Effector memory CD8-positive, alpha-beta T cell (primary cell): ENCODE results near the gene ZNF692.
A peak's percentile ranks its signal among the peaks of the same experiment; 100 is the strongest.
"Not testable (repeated sequence)": the region's sequence is repeated elsewhere in the genome, so short reads cannot be mapped to it uniquely, and the experiment has no call there.

Source experiments
- ATAC-seq: fragments of 150-1000 bp; cut with Tn5 transposase; replicated peaks from 2 replicates; pipeline ENCODE4 v1.10.0; 2021; ENCODE audit warnings: mild to moderate bottlenecking, moderate library complexity
- DNase-seq, 3 experiments: peaks; one replicate each; pipeline ENCODE4 v3.0.0; 2021
- H3K27ac Mint-ChIP-seq, 2 donors: one replicate each; pipeline ENCODE4 v1.8.0; 2022; ENCODE audit warnings: mild to moderate bottlenecking in 2 of 2, mixed read lengths in 2 of 2, moderate library complexity in 2 of 2
- H3K27me3 Mint-ChIP-seq, 2 donors: one replicate each; pipeline ENCODE4 v1.8.0; 2022; ENCODE audit warnings: mixed read lengths in 2 of 2
- H3K36me3 Mint-ChIP-seq: one replicate; pipeline ENCODE4 v1.8.0; 2022; ENCODE audit warnings: mild to moderate bottlenecking, moderate library complexity, mixed read lengths; ENCODE audit not compliant: insufficient read depth
- H3K4me1 Mint-ChIP-seq, 2 donors: one replicate each; pipeline ENCODE4 v1.8.0; 2022; ENCODE audit warnings: low read depth in 2 of 2, mixed read lengths in 2 of 2
- H3K4me3 Mint-ChIP-seq, 2 donors: one replicate each; pipeline ENCODE4 v1.8.0; 2022; ENCODE audit warnings: mild to moderate bottlenecking in 2 of 2, mixed read lengths in 2 of 2, moderate library complexity in 2 of 2
- H3K9me3 Mint-ChIP-seq, 2 donors: one replicate each; pipeline ENCODE4 v1.8.0; 2022; ENCODE audit warnings: mixed read lengths in 2 of 2

Gene ZNF692

DNA sequence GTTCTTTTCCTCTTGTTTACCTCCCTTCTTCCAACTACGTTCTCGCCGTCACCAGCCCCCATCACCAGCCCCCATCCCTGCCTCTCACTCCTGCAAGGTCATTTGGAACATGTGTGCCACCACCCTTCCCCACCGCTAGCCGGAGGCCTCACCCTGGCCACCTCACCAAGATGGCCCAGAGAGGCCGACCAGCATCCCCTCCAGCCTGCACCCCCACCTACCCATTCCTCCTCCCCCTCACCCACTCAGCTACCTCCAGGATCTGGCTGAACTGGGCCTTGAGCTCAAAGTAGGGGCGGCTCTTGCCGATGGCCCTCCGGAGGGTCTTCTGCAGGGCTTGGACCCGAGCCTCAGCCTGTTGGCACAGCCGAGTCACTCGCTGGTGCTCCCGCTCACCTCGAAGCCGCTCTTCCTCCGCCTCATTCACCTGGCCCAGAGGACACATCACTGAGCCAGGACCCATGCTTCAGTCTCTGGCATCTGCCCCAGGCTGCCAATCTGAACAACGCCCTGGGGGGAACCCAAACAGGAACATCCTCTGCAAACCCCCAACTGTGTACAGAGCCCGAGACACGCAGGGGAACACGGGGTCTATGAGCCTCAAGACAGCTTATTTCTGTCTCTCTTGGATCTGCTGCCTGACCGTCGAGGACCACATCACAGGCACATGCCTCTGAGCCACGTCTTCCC is 46.0 kb downstream of the ZNF692 start:
- H3K4me3 Mint-ChIP-seq = no peak overlapping the region
- no peak for DNase-seq
- H3K27me3 Mint-ChIP-seq = no peaks in the 10 kb centered on the region
- no peaks in the 10 kb centered on the region for H3K9me3 Mint-ChIP-seq
- ATAC-seq = no peak
- peak overlapping the region in 1 of 2 donors; percentile 62 for H3K27ac Mint-ChIP-seq
- H3K36me3 Mint-ChIP-seq = peaks cover 45% of the 10 kb centered on the region
- peaks cover 4 to 11% of the 10 kb centered on the region in 2 donors for H3K4me1 Mint-ChIP-seq

DNA sequence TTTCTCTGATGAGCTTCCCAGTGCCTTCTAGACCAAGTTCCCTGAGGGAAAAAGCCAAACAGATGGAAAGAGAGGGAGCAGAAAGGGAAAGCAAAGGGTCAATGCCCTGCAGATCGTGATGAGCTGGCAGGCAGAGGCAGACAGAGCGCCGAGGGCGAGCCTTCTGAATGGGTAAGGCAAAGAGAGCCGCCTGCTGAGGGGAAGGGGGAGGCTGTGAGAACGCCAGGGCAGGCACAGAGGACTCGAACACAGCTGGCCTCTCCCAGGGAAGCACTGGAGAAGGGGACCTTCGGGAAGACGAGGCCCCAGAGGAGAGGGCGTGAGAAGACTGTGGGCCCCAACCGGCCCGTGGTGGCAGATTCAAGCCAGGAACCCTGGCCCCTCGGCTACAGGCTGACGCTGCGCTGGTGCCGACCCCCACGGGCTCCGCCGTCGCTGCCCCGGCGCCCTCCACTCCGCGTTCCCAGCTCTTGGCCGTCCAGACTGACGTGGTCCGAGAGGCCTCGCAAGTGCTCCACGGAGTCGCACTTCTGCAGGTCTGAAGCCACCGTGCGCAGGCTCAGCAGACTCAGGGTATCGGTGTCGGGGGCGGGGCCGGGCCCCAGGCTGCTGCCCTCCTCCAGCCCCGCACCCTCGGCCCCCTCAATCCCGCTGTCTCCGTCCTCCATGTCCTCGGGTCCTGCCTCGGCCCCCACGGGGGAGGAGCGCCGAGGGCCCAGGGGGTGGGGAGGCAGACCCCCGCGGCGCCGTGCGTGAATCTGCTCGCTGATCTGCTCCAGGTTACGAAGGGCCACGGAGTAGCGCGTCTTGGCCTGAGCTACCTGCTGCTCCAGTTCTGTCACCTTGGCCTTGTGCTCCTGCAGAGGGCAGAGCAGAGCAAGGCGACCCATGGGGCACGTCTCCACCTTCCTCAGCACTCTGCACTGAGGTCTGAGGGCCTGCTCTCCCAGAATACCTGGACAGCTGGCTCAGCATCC is 47.1 kb downstream of the ZNF692 start:
- Mint-ChIP-seq H3K4me3 (no peak overlapping the region), H3K27me3 (no peaks in the 10 kb centered on the region), H3K9me3 (no peaks in the 10 kb centered on the region), H3K4me1 (peaks cover 0 to 8% of the 10 kb centered on the region in 2 donors), H3K36me3 (peaks cover 45% of the 10 kb centered on the region), H3K27ac (peak overlapping the region in 1 of 2 donors; percentile 65)
- DNase-seq (no peak), ATAC-seq (no peak)

DNA sequence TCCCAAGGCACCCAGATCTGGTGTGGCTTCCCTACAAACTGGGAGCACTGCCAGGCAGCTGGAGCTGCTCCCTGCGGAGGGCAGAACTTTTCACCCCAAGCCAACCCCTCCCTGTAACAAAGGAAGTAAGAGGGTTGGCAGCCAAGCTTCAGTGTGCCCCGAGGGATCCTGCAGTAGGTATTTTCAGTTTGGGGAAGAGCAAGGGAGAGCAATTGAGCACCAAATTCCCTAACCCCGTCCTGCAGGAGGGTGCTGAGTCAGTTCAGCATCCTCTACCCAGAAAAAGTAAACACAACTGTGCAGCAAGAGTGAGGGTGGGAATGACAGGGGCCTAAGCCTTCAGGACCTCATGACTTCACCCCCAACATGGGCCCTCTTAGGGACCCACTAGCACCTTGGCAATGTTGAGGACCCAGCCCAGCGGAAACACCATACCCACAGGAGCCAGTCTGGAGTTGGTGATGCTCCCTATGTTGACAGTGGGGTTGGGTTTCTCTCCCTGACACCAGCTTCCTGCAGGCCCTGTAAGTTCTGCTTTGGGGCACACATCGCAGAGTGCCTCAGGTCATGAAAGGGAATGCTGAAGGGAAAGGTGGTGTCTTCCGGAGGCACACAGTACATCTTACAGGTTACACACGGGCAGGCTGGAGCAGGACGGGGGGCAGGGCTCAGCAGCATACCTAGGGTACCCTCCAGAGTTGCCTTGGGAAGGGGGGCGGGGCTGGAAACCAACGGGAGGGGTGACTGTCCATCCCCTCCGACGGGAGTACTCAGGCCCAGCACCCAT is 48.0 kb downstream of the ZNF692 start:
- peaks cover 36% of the 10 kb centered on the region for H3K36me3 Mint-ChIP-seq

DNA sequence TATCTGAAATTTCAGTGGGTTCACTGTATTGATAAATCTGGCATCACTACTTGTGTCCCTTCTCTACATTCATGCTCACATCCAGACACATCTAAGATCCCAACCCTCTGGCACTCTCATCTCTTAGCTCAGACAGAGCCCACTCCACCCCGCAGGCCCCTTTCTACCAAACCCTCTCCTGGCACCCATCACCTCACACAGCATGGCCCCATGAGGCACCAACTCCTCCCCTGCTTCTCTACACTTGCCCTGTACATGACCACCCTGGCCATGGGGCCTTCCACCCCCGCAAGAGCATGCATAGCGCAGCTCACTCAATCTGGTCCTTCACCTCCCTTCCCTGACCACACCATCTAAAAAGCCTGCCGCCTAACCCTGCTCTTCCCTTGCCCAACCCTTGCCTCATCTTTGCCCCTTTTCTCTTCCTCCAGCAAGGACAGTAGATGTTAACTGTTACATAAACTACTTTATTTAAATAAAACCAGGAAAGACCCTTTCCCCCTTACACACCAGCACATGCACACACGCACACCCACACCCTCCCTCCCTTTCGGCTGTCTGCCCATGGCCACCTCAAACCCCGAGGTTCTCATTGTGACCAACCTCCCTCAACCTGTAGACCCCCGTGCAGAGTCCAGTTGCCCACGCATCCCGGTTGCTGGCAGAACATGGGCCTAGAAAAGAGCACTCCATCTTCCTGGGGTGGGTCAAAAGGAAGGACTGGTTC is 48.7 kb downstream of the ZNF692 start:
- Mint-ChIP-seq H3K27me3 (no peaks in the 10 kb centered on the region), H3K36me3 (peaks cover 30% of the 10 kb centered on the region), H3K27ac (peak overlapping the region; percentile 54 to 65), H3K4me3 (no peak overlapping the region), H3K9me3 (no peaks in the 10 kb centered on the region), H3K4me1 (peaks cover 3 to 8% of the 10 kb centered on the region in 2 donors)
- ATAC-seq (no peak), DNase-seq (no peak)

More for the DNA sequence above, 48.0 kb downstream of the ZNF692 start:
- Mint-ChIP-seq H3K27me3 (no peaks in the 10 kb centered on the region), H3K9me3 (no peaks in the 10 kb centered on the region), H3K4me1 (peaks cover 0 to 6% of the 10 kb centered on the region in 2 donors), H3K4me3 (no peak overlapping the region), H3K27ac (peak overlapping the region in 1 of 2 donors; percentile 65)
- no peak for ATAC-seq
- no peak for DNase-seq

DNA sequence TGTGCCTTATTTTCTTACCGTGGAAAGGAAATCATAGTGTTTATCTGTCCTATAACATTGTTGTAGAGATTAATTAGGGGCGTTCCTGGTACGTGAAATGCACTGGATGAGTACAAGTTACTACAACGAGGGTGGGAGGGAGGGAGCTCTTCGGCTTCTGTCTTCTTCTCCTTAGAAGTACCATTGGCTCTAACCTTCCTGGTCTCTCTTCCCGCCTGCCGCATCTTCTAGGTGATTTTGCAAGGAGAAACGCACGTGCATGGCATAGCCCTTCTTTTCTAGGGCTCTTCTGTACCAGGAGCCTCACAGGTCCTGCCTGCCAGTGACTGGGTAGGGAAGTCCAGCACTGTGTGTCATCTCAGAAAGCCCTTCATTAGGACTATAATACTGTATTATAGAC is 50.0 kb downstream of the ZNF692 start:
- Mint-ChIP-seq H3K36me3 (peaks cover 19% of the 10 kb centered on the region), H3K4me3 (no peak overlapping the region), H3K4me1 (peaks cover 10 to 12% of the 10 kb centered on the region in 2 donors), H3K9me3 (no peaks in the 10 kb centered on the region), H3K27me3 (peaks cover 2 to 7% of the 10 kb centered on the region in 2 donors), H3K27ac (peak overlapping the region in 1 of 2 donors; percentile 72)
- no peak for ATAC-seq
- no peak for DNase-seq

DNA sequence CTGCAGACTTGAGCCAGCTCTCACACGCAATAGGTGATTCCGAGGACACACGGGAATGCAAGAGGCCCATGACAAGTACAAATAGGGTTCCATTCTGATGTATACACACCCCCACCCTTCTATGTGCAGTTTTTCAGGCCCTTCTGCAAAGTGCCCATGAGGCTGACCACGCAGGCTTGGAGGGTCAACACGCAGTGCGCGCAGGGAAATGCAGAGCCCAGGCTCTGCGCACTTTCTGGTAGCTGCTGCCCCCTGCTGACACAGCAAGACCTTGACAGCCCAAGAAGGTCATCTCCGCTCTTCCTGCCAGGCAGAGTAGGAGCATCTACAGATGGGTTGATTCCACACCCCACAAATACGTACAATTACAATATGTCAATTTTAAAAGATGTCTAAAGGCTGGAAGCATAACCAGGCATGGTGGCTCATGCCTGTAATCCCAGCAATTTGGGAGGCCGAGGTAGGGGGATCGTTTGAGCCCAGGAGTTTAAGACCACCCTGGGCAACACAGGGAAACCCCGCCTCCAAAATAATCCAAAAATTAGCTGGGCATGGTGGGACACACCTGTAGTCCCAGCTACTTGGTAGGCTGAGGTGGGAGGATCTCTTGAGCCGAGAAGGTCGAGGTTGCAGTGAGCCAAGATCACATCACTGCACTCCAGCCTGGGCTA is 51.7 kb downstream of the ZNF692 start:
- peak; percentile 46 for ATAC-seq
- peaks cover 6% of the 10 kb centered on the region for H3K36me3 Mint-ChIP-seq
- peaks cover 9 to 10% of the 10 kb centered on the region in 2 donors for H3K4me1 Mint-ChIP-seq
- peak; percentile 11 to 14 (median 11) for DNase-seq
- H3K4me3 Mint-ChIP-seq = no peak overlapping the region
- peaks cover 9 to 15% of the 10 kb centered on the region in 2 donors for H3K27me3 Mint-ChIP-seq
- H3K9me3 Mint-ChIP-seq = no peaks in the 10 kb centered on the region
- peak overlapping the region in 1 of 2 donors; percentile 35 for H3K27ac Mint-ChIP-seq

DNA sequence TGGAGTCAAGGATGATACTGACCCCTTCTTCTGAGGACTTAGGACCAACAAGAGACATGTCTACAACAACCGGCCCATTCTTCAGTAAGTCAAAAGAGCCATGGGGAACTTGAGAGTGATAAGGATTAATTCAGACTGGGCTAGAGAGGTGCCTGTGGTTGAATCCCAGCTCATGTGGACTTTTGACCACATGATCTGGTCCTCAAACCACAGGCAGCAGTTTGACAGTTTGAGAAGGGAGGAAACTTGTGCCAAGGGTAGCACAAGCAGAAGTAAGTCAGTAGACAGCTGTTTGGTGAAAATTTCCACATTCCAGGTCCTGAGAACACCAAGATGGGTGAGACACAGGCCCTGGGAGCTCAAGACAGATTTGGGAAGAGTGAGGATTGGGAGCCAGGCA is 53.0 kb downstream of the ZNF692 start:
- H3K36me3 Mint-ChIP-seq = peaks cover 2% of the 10 kb centered on the region
- H3K27ac Mint-ChIP-seq = no peak overlapping the region
- H3K4me3 Mint-ChIP-seq = no peak overlapping the region
- H3K27me3 Mint-ChIP-seq = peaks cover 22 to 27% of the 10 kb centered on the region in 2 donors
- DNase-seq = no peak
- H3K9me3 Mint-ChIP-seq = no peaks in the 10 kb centered on the region
- ATAC-seq = no peak
- H3K4me1 Mint-ChIP-seq = peaks cover 9 to 10% of the 10 kb centered on the region in 2 donors

DNA sequence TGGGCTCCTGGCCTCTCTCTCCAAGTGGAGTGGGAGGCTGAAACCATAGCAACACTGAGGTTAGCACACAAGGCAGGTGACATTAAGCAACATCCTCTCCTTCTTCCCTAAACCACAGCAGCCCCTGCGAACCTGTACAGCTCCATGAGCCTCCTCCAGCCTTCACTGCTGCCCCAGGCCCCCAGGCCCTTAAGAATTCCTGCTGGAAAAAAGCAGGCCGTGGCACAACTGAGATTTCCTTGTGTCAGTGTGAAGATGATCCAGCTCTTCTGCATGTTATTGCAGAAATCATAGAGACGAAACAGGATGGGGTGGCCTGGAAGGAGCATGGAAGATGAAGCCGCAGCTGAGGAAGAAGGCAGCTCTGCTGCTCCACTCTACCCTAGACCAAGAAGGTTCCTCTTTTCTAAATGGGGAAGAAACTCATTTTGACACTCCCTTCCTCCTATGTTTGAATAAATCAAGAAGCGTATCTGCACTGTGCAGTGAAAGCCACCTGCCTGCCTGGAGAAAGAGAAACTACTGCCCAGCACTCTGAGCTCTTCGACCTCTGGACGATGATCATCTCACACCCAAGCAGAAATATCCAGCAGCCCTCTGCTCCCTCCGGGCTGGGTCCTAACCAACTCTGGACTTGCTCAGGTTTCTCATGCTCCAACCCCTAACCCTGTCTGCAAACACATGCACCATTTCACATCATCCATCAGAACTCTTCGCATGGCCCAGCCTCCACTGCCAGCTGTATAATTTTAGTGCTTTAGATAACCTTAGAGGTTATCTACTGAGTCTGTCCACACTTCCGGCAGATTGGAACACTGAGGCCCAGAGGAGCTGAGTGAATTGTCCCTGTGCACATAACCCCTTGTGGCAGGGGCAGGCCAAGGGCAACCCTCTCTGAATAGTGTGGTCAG is 53.9 kb downstream of the ZNF692 start:
- Mint-ChIP-seq H3K4me3 (no peak overlapping the region), H3K36me3 (no peaks in the 10 kb centered on the region), H3K4me1 (peaks cover 9 to 10% of the 10 kb centered on the region in 2 donors), H3K27me3 (peaks cover 28 to 35% of the 10 kb centered on the region in 2 donors), H3K27ac (no peak overlapping the region), H3K9me3 (no peaks in the 10 kb centered on the region)
- ATAC-seq (peak; percentile 62), DNase-seq (no peak)

DNA sequence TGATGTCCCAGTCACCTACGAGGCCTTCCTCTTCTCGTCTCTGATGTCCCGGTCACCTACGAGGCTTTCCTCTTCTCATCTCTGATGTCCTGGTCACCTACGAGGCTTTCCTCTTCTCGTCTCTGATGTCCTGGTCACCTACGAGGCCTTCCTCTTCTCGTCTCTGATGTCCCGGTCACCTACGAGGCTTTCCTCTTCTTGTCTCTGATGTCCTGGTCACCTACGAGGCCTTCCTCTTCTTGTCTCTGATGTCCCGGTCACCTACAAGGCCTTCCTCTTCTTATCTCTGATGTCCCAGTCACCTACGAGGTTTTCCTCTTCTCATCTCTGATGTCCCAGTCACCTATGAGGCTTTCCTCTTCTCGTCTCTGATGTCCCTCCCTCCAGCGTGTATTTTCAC is 55.4 kb downstream of the ZNF692 start:
- DNase-seq, H3K4me3 Mint-ChIP-seq, H3K36me3 Mint-ChIP-seq, H3K4me1 Mint-ChIP-seq, H3K27ac Mint-ChIP-seq, ATAC-seq, H3K9me3 Mint-ChIP-seq: not testable (repeated sequence)
- H3K27me3 Mint-ChIP-seq = peaks cover 39 to 47% of the 10 kb centered on the region in 2 donors

DNA sequence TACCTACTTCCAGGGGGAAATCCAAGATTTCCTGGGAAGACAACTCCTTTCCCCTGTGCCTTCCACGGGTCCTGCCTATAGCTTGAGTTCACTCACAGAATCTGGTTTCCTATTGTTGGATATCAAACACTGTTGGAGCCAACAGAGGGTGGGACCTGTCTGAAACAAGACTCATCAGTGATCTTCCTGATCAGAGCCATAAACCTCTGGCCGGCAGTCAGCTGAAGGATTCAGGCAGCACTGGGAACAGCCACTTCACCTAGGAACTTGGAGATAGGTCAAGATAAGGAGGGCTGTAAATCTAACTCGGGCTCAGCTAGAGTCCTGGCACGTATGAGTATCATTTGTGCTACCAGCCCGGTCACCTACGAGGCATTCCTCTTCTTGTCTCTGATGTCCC is 56.4 kb downstream of the ZNF692 start:
- Mint-ChIP-seq H3K9me3 (no peaks in the 10 kb centered on the region), H3K4me3 (no peak overlapping the region), H3K27me3 (peaks cover 46 to 57% of the 10 kb centered on the region in 2 donors), H3K36me3 (no peaks in the 10 kb centered on the region), H3K4me1 (peaks cover 7 to 10% of the 10 kb centered on the region in 2 donors), H3K27ac (no peak overlapping the region)
- no peak for DNase-seq
- no peak for ATAC-seq

DNA sequence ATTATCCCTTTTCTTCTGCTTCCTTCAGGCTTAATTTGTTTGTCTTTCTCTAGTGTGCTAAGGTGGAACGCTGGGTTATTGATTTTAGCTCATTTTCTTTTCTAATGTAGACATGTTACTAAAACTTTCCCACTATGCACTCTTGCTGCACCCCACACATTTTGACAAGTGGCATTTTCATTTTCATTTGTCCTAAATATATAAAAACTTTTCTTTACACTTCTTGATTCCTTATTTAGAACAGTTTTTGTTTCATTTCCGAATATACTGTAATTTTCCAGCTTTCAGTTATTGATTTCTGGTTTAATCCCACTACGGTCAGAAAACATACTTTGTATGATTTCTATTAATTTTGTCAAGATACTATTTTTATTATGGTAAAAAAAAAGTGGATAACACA is 58.4 kb downstream of the ZNF692 start:
- no peaks in the 10 kb centered on the region for H3K36me3 Mint-ChIP-seq
- DNase-seq = no peak
- H3K27me3 Mint-ChIP-seq = peaks cover 51 to 60% of the 10 kb centered on the region in 2 donors
- no peak overlapping the region for H3K27ac Mint-ChIP-seq
- peaks cover 6 to 10% of the 10 kb centered on the region in 2 donors for H3K4me1 Mint-ChIP-seq
- ATAC-seq = no peak
- H3K9me3 Mint-ChIP-seq = peaks cover 0 to 2% of the 10 kb centered on the region in 2 donors
- H3K4me3 Mint-ChIP-seq = no peak overlapping the region
